CD14-positive monocyte (primary cell): ENCODE measurements around the gene CTDP1. TPM values are rescaled to one million over a fixed set of nuclear protein-coding genes. Genes with fewer than 3 reads are reported as not detected.

Experiments
- DNase-seq, 3 donors: peaks; one replicate each; pipeline ENCODE4 v3.0.0-alpha.2; 2011 to 2022
- H2AFZ ChIP-seq: 2 replicates; pipeline ENCODE4 v1.6.0; 2012; ENCODE audit warnings: mild to moderate bottlenecking, low read depth, low read length, inconsistent platforms; ENCODE audit not compliant: insufficient read depth, poor library complexity, severe bottlenecking
- H3K27ac ChIP-seq, 2 donors: 1 replicate in 1 of 2; 2 replicates in 1 of 2; pipeline ENCODE4 v1.5.1; 2012 to 2013; ENCODE audit warnings: low read length in 2 of 2, control low read depth in 1 of 2, inconsistent platforms in 1 of 2, low read depth in 1 of 2, mild to moderate bottlenecking in 1 of 2
- H3K27me3 ChIP-seq, 2 donors: one replicate each; pipeline versions ENCODE4 v1.6.0 to v1.6.1; 2011 to 2013; ENCODE audit warnings: low read length in 2 of 2; ENCODE audit not compliant: control insufficient read depth in 2 of 2, insufficient read depth in 2 of 2
- H3K36me3 ChIP-seq, 2 donors: replicated peaks in 1 of 2; 1 replicate in 1 of 2; 2 replicates in 1 of 2; pipeline versions ENCODE4 v1.5.1 to v1.6.1; 2012 to 2013; ENCODE audit warnings: low read length in 2 of 2, control low read depth in 1 of 2, inconsistent platforms in 1 of 2, mild to moderate bottlenecking in 1 of 2; ENCODE audit not compliant: insufficient read depth in 2 of 2, control insufficient read depth in 1 of 2
- H3K4me1 ChIP-seq, 2 donors: 1 replicate in 1 of 2; 2 replicates in 1 of 2; pipeline versions ENCODE4 v1.5.1 to v1.6.1; 2012 to 2013; ENCODE audit warnings: low read length in 2 of 2, control low read depth in 1 of 2, inconsistent platforms in 1 of 2, mild to moderate bottlenecking in 1 of 2, moderate library complexity in 1 of 2; ENCODE audit not compliant: insufficient read depth in 2 of 2, control insufficient read depth in 1 of 2
- H3K4me2 ChIP-seq: replicated peaks from 2 replicates; pipeline ENCODE3; 2012; ENCODE audit warnings: low read length, moderate library complexity, mild to moderate bottlenecking; ENCODE audit not compliant: poor library complexity, severe bottlenecking; ENCODE audit errors: extremely low read depth
- H3K4me3 ChIP-seq, 3 experiments: fragments of 200-600 bp in 1 of 3; sonication (generic) in 1 of 3; replicated peaks in 1 of 3; 1 replicate in 2 of 3; 2 replicates in 1 of 3; pipeline ENCODE4 v1.5.1; 2011 to 2013; ENCODE audit warnings: low read length in 3 of 3, mild to moderate bottlenecking in 3 of 3, control low read depth in 2 of 3, low read depth in 2 of 3, inconsistent platforms in 1 of 3, moderate library complexity in 1 of 3
- H3K79me2 ChIP-seq: 2 replicates; pipeline ENCODE4 v1.6.0; 2012; ENCODE audit warnings: mild to moderate bottlenecking, control low read depth, inconsistent platforms, low read length, moderate library complexity; ENCODE audit not compliant: insufficient read depth
- H3K9ac ChIP-seq: 2 replicates; pipeline ENCODE4 v1.6.0; 2017; ENCODE audit warnings: low read length, mild to moderate bottlenecking; ENCODE audit not compliant: insufficient read depth, poor library complexity, severe bottlenecking
- H3K9me3 ChIP-seq, 2 donors: replicated peaks in 1 of 2; 1 replicate in 1 of 2; 2 replicates in 1 of 2; pipeline versions ENCODE4 v1.5.1 to v1.6.1; 2012 to 2013; ENCODE audit warnings: low read length in 2 of 2, control low read depth in 1 of 2; ENCODE audit not compliant: control insufficient read depth in 1 of 2, insufficient read depth in 1 of 2
- H4K20me1 ChIP-seq: 2 replicates; pipeline ENCODE4 v1.6.0; 2012; ENCODE audit warnings: mild to moderate bottlenecking, low read length, control low read depth, moderate library complexity; ENCODE audit not compliant: insufficient read depth
- H3K27ac Mint-ChIP-seq, 7 donors: one replicate each; pipeline ENCODE4 v1.8.0; 2020; ENCODE audit warnings: mild to moderate bottlenecking in 7 of 7, mixed read lengths in 7 of 7, moderate library complexity in 6 of 7, inconsistent platforms in 2 of 7
- H3K27me3 Mint-ChIP-seq, 3 donors: one replicate each; pipeline ENCODE4 v1.8.0; 2021 to 2022; ENCODE audit warnings: low read depth in 3 of 3, mild to moderate bottlenecking in 3 of 3, mixed read lengths in 3 of 3, moderate library complexity in 3 of 3, inconsistent platforms in 1 of 3
- H3K36me3 Mint-ChIP-seq, 2 donors: one replicate each; pipeline ENCODE4 v1.8.0; 2020; ENCODE audit warnings: mixed read lengths in 2 of 2, inconsistent platforms in 1 of 2, mild to moderate bottlenecking in 1 of 2
- H3K4me1 Mint-ChIP-seq: one replicate; pipeline ENCODE4 v1.8.0; 2020; ENCODE audit warnings: mild to moderate bottlenecking, mixed read lengths
- H3K4me3 Mint-ChIP-seq, 2 donors: one replicate each; pipeline ENCODE4 v1.8.0; 2020; ENCODE audit warnings: mild to moderate bottlenecking in 2 of 2, mixed read lengths in 2 of 2, moderate library complexity in 1 of 2
- H3K9me3 Mint-ChIP-seq, 7 donors: one replicate each; pipeline ENCODE4 v1.8.0; 2020 to 2022; ENCODE audit warnings: mixed read lengths in 7 of 7, mild to moderate bottlenecking in 6 of 7, moderate library complexity in 6 of 7, inconsistent platforms in 2 of 7
- CTCF ChIP-seq: fragments of 200-600 bp; IDR thresholded peaks from one replicate; pipeline ENCODE4 v1.8.0; 2022; ENCODE audit warnings: antibody characterized with exemption, mild to moderate bottlenecking
- WGBS: methylation state at CpG from one replicate; pipeline ENCODE4 v1.1.5; 2013; ENCODE audit warnings: missing lambda C conversion rate; ENCODE audit not compliant: insufficient coverage; 5-methylcytosine and 5-hydroxymethylcytosine counted together
- intact Hi-C, 2 donors: fragments of 100-400 bp; cut with micrococcal nuclease; formaldehyde crosslinking; loops; one replicate each; pipeline versions ENCODE4 v1.15.0 to v1.15.1; 2023
- polyA plus RNA-seq, 3 donors: library from polyadenylated mRNA; depleted of rRNA in 1 of 3; unstranded in 2 of 3; stranded (reverse) in 1 of 3; fragments of 300-500 nt in 2 of 3; fragments of >200 nt in 1 of 3; fragmentation: Illumina TruSeq in 2 of 3; gene quantifications; 1 replicate in 2 of 3; 2 replicates in 1 of 3; pipeline ENCODE4 v1.2.3, GENCODE V29; 2012 to 2021

The CTDP1 gene
- polyA plus RNA-seq, 3 donors, result 9.1 to 13.9 (median 9.1) TPM

GRCh38 chr18:79760348-79760747, 80.7 kb downstream of the CTDP1 start:
- no peak for TF ChIP-seq CTCF
- Histone ChIP-seq H3K79me2 (no peaks in the 10 kb centered on the region), H3K27ac (no peak overlapping the region), H2AFZ (no peak overlapping the region), H3K9ac (no peak overlapping the region), H3K27me3 (no peaks in the 10 kb centered on the region), H3K9me3 (peaks cover 4 to 8% of the 10 kb centered on the region in 2 donors), H4K20me1 (no peaks in the 10 kb centered on the region), H3K36me3 (peaks cover 7 to 11% of the 10 kb centered on the region in 2 donors), H3K4me3 (no peak overlapping the region), H3K4me1 (no peaks in the 10 kb centered on the region), H3K4me2 (no peak overlapping the region)
- no peaks in the 10 kb centered on the region for H3K4me1 Mint-ChIP-seq
- peaks cover 2 to 6% (median 4%) of the 10 kb centered on the region in 3 donors for H3K27me3 Mint-ChIP-seq
- peaks cover 9 to 15% of the 10 kb centered on the region in 2 donors for H3K36me3 Mint-ChIP-seq
- no peak for DNase-seq
- intact Hi-C loops, result no loop called here
- H3K9me3 Mint-ChIP-seq, result peaks cover 7 to 27% (median 11%) of the 10 kb centered on the region in 7 donors
- no peak overlapping the region for H3K27ac Mint-ChIP-seq
- WGBS, result no CpG with 5 or more reads among the region's 1 CpG
- H3K4me3 Mint-ChIP-seq, result no peak overlapping the region

- H3K4me2 ChIP-seq, result no peak overlapping the region
- WGBS, result no CpG with 5 or more reads among the region's 1 CpG
- no peak for DNase-seq
These were observed 81.3 kb downstream of the CTDP1 start for GRCh38 chr18:79760881-79761280.

More at GRCh38 chr18:79760881-79761280, 81.3 kb downstream of the CTDP1 start:
- intact Hi-C loops, result no loop called here
- no peak overlapping the region for H3K27ac Mint-ChIP-seq
- H3K4me1 Mint-ChIP-seq, result no peaks in the 10 kb centered on the region
- Histone ChIP-seq H3K4me3 (no peak overlapping the region), H3K36me3 (peaks cover 3 to 5% of the 10 kb centered on the region in 2 donors), H3K79me2 (no peaks in the 10 kb centered on the region), H3K4me1 (no peaks in the 10 kb centered on the region), H4K20me1 (no peaks in the 10 kb centered on the region), H3K9ac (no peak overlapping the region), H3K27me3 (no peaks in the 10 kb centered on the region), H3K27ac (no peak overlapping the region), H2AFZ (no peak overlapping the region), H3K9me3 (peaks cover 0 to 4% of the 10 kb centered on the region in 2 donors)
- TF ChIP-seq CTCF, result no peak
- peaks cover 2 to 6% (median 4%) of the 10 kb centered on the region in 3 donors for H3K27me3 Mint-ChIP-seq
- H3K9me3 Mint-ChIP-seq, result peaks cover 2 to 22% (median 7%) of the 10 kb centered on the region in 7 donors
- H3K4me3 Mint-ChIP-seq, result no peak overlapping the region
- H3K36me3 Mint-ChIP-seq, result peaks cover 4 to 10% of the 10 kb centered on the region in 2 donors
